GM21825 (cell line): ENCODE data around the gene EXD3.
A peak's percentile ranks its signal among the peaks of the same experiment; 100 is the strongest.
"Not testable (repeated sequence)": the region's sequence is repeated elsewhere in the genome, so short reads cannot be mapped to it uniquely, and the experiment has no call there.

Source experiments
- ATAC-seq: cut with Tn5 transposase; IDR thresholded peaks from one replicate; pipeline ENCODE4 v1.9.1; 2021; ENCODE audit warnings: mild to moderate bottlenecking, moderate library complexity; ENCODE audit not compliant: unreplicated experiment

Gene EXD3

DNA sequence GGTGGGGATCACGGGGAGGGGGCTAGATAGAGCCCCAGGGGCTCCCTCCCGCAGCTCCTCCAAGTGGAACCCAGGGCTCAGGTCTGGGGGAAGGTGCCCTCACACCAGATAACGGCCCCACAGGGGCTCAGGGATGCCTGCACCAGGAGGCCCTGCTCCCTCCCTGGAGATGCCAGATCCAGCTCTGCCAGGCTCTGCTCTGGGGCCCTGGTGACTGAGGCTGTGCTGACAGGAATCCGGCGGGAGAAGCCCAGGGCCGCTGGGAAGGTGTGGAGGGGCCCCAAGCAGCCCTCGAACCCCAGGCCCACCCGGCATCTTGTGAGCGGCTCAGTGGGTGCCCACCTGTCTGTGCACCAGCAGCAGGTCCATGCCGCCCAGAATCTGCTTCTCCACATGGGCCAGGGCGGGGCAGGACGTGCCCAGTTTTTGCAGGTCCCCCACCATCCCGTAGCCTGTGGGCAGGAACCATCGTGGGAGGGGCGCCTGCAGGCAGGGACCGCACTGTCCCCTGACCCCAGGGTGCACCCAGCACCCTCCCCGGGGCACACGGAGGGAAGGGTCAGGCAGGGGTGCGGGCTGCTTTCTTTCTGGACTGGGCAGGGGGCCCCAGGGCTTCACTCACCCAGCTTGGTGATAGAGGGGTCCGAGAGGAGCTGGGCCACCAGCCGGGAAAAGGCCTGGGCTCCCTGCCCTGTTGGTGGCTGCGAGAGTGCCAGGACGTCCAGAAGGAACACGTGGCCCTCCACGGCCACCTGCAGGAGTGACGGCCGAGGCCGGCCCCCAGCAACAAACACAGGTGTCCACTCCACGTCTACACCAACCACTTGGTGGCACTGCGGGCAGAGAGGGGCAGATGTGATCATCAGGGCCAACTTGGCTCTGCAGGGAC is 72.0 kb downstream of the EXD3 start:
- ATAC-seq: no peak

DNA sequence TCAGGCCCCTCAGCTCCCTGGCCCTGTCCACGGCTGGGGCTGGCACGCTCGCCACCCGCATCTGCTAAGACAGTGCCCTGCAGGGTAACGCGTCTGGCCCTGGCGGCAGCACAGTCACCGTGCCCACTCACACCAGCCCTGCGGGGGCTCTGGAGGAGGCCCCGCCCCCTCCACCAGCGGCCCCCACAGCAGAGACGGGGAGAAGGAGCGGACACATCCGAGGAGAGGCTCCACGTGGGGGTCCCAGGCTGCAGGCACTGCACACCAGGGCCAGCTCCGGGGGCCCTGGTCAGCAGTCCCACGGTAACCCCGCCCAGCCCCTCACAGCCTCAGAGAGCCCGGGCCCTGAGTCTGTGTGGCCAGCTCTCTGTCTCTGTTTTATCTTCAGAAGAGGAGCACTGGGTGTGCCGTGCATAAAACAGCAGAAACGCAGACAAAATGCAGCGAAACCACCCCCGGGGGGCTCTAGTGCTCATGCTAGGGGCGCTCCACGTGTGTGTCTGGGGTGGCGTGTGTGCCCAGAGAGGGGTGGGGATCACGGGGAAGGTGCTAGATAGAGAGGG is 73.4 kb downstream of the EXD3 start:
- ATAC-seq: no peak

GRCh38 chr9:137348769-137349470 is 74.0 kb downstream of the EXD3 start:
- ATAC-seq: no peak

DNA sequence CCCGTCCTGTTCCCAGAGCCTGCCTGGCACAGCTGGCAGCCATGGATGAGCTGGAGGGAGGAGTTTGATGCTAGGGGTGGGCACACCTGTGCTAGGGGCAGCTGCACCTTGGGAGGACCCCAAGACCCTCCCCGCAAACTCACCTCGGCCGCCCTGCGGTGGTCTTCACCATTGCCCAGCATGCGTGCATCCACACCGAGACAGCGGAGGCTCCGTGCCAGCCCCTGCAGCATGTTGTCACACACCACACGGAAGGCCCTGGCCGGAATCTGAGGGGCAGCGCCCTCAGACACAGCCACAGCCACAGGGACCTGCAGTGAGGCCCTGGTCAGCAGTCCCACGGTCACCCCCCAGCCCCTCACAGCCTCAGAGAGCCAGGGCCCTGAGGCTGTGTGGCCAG is 75.0 kb downstream of the EXD3 start:
- ATAC-seq: no peak

DNA sequence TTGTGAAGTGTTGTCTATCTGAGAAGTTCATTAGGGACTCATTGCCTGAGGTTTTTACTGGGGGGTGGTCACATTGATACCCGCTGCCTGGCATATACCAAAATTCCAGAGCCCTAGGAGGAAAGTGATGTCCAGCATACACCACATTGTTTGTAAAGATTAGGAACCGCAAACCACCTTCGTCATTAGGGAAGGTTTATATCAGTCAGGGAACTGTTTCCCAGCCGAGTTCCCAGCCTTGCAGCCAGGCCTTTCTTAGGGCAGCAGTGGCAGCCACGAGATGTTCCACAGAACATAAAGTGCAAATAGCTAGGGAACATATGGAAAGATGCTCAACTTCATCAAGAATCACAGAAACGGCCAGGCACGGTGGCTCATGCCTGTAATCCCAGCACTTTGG is 80.5 kb downstream of the EXD3 start:
- ATAC-seq: no peak

GRCh38 chr9:137341227-137341626 is 81.7 kb downstream of the EXD3 start:
- ATAC-seq: no peak

DNA sequence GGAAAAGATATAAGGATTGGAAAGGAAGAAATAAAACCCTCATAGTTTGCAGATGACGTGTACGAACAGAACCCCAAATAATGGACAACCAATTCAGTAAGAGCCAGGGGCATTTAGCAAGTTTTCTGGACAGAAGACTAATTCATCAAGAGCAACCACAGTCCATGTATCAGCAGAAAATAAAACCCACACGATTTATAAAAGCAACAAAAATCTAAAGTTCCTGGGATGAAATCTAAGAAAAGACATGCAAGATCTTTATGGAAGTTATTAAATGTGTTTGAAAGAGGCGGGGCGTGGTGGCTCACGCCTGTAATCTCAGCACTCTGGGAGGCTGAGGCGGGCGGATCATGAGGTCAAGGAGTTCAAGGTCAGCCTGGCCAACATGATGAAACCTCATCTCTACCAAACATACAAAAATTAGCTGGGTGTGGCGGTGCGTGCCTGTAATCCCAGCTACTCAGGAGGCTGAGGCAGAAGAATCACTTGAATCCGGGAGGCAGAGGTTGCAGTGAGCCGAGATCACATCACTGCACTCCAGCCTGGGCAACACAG is 83.0 kb downstream of the EXD3 start:
- not testable (repeated sequence) for ATAC-seq

DNA sequence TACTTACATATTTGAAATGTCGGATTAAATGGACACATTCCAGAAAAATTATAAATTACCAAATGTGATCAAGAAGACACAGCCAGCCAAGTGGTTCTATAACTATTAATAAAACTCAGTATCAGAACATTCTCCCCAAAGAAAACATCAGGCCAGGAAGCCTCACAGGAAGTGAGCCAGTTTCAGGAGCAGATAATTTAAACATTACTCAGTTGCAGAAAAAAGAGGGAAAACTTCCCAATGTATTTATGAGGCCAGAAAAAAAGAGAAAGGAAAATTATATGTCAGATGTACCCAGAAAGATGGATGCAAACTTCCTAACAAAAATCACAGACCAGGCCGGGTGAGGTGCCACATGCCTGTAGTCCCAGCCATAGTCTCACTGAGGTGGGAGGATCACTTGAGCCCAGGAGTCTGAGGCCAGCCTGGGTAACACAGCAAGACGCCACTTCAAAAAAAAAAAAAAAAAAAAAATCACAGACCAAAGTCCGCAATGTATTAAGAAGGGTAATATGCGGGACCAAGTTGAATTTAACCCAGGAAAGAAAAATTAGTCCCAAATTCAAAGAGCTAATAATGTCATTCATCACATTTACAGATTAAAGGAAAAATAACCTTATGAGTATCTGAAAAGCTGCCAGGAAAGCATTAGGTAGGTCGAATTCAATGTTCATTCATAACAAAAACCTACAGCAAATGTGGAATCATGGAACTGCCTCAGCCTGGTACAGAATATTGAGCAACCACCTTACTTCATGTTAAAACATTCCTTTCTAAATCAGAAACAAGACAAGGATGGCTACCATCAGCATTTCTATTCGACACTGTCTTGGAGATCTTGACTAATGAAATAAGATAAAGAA is 83.7 kb downstream of the EXD3 start:
- ATAC-seq: no peak

DNA sequence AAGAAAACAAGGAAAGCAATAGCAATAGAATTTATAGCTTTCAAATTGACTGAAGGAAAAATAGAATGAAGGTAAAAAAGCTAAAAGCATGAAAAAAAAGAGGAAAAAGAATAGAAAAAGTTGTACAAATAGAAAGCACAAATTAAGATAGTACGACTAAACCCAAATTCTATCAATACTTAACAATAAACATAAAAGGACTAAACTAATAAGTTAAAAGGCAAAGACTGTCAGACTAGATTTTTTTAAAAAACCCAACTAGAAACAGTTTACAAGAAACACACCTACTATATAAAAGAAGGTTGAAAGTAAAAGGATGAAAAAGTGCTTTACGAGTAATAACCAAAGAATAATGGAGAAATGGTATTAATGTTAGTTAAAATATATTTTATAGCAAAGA is 86.2 kb downstream of the EXD3 start:
- no peak for ATAC-seq

DNA sequence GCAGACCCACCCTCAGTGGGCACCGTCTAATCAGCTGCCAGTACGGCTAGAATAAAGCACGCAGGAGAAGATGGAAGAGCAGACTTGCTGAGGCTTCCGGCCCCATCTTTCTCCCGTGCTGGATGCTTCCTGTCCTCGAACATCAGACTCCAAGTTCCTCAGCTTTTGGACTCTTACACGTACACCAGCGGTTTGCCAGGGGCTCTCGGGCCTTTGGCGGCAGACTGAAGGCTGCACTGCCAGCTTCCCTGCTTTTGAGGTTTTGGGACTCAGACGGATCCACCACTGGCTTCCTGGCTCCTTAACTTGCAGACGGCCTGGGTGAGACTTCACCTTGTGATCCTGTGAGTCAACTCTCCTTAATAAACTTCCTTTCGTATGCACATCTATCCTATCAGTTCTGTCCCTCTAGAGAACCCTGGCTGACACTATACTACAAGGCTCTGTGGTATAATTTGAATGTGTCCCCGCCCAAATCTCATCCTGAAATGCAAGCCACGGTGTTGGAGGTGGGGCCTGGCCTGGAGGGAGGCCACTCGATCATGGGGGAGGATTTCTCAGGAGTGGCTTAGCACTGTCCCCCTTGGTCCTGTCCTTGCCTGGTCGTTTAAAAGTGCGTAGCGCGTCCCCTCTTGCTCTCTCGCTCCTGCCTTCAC is 89.8 kb downstream of the EXD3 start:
- no peak for ATAC-seq

DNA sequence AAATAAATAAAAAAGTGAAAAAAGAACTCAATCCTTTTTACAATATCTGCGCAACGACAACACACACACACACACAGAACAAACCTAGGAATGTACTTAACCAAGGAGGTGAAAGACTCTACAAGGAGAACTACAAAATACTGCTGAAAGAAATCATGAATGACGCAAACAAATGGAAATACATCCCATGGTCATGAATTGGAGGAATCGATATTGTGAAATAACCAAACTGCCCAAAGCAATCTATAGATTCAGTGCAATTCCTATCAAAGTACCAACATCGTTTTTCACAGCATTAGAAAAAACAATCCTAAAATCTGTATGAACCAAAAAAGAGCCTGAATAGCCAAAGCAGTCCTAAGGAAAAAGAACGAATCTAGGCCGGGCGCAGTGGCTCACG is 91.0 kb downstream of the EXD3 start:
- ATAC-seq: no peak

DNA sequence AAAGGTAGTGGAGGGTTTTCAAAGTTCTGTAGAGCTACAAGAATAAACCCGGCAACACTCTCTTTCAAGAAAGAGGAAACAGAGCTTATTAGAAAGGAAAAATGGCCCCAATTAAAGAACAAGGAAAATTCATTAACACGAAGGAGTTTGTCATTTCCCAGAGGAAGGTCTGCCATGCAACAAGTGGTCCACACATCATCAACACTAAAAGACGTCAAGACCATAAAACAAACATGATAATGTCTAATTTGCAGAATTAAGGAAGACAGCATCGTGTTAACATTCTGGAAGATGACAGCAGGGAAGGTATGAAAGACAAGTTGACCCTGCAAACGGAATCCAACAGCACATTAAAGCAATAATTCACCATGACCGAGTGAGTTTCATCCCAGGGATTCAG is 92.3 kb downstream of the EXD3 start:
- no peak for ATAC-seq

GRCh38 chr9:137329590-137329989 is 93.4 kb downstream of the EXD3 start:
- ATAC-seq: not testable (repeated sequence)

- not testable (repeated sequence) for ATAC-seq
These were observed 95.1 kb downstream of the EXD3 start for GRCh38 chr9:137327641-137328550.

DNA sequence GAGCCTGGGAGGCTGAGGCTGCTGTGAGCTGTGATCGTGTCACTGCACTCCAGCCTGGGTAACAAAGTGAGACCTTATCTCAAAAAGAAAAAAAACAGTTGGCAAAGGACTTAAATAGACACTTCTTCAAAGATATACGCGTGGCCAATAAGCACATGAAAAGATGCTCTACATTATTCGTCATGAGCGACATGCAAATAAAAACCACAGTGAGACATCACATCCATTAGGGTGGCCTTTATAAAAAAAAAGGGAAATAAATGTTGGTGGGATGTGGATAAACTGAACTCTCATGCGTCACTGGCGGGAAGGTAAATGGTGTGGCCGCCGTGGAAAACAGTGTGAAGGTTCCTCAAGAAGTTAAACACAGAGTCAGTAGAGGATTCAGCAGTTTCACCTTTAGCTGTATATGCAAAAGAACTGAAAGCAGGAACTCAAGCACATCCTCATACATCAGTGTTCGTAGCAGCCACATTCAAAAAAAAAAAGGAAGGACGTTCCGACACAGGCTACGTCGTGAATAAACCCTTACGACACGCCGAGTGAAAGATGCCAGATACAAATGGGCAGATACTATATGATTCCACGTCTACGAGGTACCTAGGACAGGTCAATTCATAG is 96.4 kb downstream of the EXD3 start:
- ATAC-seq: peak; percentile 69

DNA sequence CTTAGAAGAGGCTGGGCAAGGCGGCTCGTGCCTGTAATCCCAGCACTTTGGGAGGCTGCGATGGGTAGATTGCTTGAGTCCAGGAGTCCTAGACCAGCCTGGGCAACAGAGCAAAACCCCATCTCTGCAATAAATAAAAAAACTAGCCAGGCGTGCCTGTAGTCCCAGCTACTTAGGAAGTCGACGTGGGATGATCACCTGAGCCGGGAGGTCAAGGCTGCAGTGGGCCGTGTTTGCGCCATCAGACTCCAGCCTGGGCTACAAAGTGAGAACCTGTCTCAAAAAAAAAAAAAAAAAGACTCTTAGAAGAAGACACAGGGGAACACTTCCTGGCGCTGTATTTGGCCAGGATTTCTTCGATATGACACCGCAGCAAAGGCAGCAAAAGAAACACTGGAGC is 97.2 kb downstream of the EXD3 start:
- ATAC-seq: no peak

DNA sequence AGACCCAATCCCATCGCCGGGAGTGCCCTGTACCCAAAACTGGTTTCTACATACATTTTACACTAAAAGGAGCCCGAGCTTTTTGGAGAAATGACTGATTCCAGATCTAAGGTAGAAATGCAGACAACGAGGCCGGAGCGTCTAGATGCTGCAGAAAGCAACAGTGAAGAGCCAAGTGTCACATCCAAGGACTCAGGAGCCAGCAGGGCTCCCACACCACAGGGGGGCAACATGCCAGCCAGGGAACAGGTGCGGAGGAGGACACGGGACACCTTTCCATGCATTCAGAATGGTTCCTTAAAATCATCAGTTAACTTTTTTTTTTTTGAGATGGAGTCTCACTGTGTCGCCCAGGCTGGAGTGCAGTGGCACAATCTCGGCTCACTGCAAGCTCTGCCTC is 97.8 kb downstream of the EXD3 start:
- ATAC-seq: no peak

DNA sequence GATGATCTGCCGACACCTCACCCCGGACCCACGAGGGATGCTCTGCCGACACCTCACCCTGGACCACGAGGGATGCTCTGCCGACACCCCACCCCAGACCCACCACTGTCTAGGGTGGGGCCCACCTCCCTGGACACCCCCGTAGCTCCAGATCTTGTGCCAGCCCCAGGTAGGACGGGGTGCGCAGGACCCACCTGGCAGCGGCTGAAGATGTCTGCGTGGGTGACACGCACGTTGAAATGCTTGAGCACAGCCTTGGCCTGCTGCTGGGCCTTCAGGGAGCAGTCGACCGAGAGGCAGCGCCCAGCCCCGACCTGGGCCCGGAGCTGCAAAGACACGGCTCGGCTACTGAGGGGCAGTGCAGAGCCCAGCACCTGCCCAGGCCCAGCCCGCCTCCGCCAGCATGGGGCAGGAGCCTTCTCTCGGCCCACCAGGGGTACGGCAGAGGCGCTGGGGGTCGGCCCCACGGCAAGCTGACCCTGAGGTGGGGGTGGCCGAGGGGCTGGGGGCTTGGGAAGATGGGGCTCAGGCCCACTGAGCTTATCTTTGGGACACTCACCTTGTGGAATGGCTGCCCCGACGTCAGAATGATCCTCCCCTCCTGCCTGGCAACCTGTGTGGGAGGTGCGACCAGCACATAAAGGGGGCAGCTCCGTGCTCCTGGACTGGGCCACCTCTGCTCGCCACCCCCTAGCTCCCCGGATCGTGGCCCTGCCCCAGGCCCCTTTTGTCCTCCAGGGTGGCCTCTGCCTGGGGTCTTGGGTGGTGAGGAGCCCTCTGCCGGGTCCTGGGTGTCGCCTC is 99.2 kb downstream of the EXD3 start:
- no peak for ATAC-seq
